NOMO-1 treated with dmso at 0.1 percent for 144 hours (cell line): ENCODE measurements around the gene EPB41L1.

ENCODE experiments used
- DNase-seq: peaks from one replicate; lab custom pipeline; 2025; ENCODE audit not compliant: unreplicated experiment; lab: John Stamatoyannopoulos, UW

Gene EPB41L1

DNA sequence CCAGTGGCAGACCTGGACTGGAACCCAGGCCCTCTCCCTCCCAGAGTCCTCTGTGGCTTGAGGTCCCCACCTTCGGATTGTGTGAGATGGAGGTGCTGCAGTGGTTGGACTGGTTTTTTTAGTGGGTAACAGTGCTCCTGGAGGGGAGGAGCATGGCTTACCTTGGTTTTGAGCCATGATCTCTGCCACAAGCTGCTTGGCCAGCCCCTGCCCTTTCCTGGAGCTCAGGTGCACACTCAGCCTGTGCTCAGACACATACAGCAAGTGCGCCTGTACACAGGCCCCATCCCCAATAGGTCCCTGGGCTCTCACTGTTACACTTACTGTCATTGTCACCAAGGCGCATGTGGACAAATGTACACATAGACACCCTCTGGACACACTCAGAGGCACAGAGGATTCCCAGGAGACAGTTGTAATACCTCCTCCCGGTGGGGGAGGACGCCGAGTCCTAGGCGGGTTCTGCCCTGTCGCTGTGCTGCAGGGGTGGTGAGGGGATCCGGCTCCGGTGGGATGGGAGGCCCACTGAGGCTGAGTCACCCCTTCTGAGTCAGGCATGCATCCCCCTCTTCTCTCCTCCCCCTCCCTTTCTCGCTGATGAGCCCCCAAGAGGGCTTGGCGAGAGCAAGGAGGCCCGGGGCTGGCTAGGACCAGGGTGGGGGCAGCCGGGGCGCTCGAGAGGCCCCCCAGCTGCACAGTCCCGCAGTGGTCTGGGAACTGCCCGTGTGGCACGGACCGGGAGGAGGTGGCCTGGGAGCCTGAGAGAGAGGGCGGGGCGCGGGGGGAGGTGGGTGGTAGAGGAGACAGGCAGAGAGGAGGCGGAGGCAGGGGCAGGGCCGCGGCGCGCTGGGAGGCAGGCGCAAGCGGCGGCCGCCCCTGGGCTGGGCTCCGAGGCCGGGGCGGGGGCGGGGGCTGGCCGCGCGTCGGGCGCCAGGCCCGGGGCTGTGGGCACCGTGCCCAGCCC is 522 bp upstream of the EPB41L1 start:
- DNase-seq: no peak

DNA sequence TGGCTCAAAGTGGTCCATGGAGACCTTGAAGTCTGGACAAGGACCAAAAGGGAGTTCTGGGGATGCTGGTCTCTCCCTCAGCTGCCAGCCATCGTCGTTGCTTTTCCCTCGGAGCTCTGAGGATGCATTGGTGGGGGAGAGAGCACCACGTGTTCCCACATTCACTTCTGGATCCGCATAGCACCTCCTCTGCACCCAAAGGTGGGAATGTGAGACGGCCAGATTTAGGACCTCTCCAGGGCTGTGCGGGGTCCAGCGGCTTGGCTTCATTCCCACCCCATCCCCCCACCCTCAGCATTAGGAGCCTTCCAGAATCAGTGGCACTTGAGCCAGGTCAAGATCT is 1.1 kb downstream of the EPB41L1 start:
- no peak for DNase-seq

DNA sequence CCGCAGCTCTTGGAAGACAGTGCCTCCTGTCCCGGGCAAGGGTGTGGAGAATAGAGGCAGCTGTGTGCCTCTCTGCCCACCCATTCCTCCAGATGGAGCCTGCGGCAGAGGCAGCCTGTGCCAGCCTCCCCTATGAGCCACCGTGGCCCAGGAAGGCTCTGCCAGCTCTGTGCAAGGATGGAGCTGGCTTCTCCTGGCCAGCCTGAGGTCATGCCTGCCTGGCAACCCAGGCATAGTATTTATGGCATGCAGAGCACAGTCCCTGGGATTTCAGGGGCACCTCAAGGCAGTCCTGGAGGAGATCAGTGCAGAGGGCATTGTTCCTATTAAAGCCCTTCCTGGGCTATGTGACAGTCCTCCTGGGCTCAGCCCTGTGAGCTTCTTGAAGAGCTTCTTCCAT is 1.5 kb downstream of the EPB41L1 start:
- no peak for DNase-seq

DNA sequence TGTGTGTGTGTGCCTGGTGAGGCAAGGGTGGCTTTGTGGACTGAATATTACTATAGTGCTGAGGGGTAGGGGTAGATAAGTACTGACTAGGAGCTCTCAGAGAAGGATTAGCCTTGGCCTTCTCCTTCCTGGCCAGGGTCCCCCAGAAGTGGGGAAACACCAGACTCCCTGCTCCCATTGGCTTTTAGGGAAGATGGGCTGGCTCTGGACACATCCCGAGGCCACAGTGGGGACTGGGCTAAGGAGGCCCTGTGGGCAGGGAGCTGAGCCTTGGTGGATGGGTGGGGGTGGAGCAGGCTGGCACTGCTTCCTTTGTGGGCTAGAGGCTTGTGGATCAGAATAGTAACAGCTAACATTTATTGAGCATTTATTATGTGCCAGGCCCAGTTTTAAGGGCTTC is 3.1 kb downstream of the EPB41L1 start:
- DNase-seq: no peak

DNA sequence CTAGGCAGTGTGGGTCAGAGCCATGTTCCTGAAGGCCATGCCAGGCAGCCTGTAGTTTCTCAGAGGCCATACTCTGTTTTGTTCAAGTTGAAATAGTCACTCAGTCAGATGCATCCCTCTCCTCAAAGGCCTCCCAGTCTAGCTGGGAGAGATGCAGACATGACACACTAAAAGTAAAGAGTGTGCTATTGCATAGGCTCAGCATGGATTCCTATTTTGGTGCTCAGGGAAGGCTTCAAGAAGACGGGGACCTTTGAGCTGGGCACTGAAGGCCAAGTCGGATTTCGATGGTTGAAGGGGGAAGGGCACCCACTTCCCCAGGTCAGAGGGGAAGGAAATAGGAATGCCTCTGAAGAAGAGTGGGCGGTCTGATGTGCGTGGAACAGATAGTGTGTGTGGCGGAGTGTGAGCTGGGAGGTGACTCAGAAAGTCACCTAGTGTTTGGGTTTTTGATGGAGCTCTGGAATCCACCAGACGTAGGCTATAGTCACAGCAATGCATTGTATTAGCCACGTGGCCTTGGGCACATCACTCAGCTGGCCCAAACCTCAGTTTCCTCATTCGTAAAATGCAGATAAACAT is 3.7 kb downstream of the EPB41L1 start:
- no peak for DNase-seq

DNA sequence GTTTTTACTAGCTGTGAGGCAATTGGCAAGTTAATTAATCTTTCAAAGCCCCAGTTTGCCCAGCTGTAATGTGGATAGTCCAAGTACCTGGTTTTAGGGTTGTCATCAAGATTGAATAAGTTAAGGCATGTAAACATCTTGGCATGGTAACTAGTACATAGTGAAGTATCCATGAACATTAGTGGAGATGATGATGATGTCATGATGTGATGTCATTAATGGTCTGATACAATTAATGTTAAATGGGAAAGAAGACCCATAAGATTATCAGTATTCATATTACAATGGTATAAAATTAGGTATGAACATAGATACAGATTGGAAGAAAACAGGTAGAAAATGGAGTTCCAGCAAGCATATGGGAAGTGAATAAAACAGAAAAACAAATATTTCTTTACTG is 5.3 kb downstream of the EPB41L1 start:
- no peak for DNase-seq

DNA sequence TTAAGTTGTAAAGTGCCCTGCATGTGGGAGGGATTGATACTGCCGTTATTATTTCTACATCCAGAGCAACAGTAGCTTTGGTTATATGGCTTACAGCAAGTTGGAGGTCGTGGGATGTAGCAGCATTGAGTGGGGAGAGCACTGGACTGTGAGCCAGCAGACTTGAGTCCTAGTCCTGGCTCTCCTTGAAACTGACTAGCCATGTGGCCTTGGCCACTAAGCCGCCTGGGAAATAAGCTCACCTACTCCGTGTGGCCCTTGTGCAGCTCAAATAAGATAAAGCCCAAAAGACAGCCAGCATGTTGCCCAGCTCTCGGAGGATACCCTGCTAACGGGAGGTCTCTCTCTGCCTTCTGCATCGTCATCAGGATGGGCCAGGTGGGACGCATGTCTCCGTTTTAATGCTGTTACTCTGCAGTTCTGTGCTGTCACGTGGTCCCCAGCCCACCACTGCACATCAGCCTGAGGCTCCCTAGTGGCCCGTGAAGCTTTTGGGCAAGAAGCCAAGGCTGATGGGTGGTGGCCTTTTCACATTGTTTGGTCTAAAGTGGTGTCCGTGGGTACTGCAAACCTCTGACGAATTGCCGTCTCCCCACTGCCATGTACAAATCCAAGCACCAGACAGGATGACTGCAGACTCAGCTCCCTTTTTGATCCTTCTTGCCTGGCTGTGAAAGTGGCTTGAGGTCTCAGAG is 7.9 kb downstream of the EPB41L1 start:
- DNase-seq: no peak

DNA sequence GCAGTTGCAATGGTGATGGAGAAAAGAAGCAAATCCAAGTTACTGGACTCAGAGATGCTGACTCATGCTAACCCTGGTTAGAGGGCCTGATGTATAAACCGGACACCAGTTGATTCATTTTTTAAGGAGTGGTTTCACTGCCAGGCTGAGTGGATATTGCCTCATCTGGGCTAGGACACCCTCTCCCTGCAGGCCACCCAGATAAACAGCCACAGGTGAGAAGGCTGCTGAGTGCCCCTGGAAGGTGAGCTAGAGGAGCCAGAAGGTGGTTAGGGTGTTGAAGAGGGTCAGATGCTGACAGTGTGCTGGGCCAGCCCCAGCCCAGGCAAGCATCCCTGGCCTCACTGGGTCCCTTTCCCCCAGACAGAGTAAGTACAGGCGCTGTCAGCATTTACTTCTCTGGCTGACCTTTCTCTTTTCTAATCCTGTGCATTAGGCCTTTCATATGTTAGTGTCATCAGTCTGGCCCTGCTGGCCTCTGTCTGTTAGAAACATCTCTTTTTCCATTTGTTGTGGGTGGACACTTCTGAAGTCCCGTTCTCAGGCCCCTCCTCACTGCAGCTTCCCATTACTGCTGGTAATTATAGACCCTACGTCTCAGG is 13.5 kb downstream of the EPB41L1 start:
- DNase-seq: no peak

DNA sequence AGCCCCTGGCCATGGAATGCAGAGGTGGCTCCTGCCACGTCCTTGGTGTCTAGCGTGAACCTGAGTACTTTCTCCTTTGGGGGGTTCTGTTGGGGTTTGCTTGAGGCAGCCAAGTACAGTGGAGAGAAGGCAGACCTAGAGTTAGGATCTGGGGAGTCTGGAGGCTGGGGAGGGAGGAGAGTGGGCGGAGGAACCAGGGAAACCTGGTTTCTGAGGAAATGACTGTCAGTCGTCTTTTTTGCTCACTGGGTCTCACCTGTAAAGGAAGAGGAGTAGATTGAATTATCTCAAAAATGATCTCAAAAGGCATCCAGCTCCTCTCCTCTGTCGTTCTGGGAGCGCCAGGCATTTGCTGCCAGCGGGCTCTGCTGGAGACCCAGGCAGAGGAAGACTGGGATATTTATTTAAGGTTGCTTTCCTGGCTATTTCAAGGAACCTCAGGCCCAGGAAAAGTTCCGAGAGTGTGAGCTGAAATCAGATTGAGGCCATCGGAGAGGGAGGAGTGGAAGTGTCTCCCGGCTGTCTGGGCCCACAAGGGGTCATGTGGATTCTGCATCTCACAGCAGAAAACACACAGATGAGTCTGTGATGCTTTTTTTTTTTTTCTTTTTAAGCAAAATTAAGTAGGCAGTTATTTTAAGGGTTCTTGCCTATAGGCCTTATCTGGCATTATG is 16.1 kb downstream of the EPB41L1 start:
- no peak for DNase-seq

DNA sequence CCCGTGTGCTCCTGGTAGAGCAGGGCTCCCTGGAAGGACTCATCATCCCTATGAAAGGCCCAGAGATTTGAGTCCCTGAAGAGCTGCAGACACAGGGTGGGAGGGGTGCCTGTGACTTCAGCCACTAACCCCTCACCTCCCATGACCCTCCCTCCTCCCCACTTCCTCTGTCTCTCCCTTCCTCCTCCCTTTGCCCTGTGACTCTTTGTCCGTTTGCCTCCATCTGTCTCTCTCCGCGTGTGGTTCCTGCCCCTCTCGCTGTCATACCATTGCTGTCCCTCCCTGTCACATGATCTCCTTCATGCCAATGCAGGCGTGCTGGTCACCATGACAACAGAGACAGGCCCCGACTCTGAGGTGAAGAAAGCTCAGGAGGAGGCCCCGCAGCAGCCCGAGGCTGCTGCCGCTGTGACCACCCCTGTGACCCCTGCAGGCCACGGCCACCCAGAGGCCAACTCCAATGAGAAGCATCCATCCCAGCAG is 19.0 kb downstream of the EPB41L1 start:
- peak; percentile 27 for DNase-seq

DNA sequence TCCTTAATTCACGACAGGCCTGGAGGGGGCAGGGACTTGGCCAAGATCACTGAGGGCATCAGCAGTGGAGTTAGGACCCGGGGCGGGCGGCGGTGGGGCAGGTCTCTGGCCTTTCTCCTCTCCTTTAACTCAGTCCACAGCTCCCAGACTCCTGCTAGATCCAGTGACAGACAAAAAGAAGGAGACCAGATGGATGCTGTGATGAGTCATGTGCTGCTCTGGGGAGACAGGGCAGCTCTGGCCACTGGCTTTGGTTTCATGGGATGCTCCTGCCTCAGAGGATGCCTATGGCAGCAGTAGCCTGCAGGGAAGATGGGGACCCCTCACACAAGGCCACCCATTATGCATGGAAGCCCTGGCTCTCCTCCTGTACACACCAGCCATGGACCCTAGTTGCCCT is 20.5 kb downstream of the EPB41L1 start:
- DNase-seq: no peak

DNA sequence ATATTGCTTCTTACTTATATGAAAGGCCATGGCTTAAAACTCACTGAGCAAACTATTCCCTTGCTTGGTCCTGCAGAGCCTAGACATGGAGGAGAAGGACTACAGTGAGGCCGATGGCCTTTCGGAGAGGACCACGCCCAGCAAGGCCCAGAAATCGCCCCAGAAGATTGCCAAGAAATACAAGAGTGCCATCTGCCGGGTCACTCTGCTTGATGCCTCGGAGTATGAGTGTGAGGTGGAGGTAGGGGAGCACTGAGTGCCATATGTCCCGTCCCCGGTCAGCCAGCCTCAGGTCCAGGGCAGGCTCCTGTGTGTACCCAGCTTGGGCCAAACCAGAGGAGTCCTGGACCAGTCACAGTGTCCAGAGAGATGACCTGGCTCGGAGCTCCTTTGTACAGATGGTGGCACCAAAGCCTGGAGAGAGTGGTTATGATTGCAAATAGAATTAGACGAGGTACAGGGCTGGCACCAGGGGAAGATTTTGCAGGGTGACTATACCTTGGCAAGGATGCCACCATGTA is 21.0 kb downstream of the EPB41L1 start:
- no peak for DNase-seq

DNA sequence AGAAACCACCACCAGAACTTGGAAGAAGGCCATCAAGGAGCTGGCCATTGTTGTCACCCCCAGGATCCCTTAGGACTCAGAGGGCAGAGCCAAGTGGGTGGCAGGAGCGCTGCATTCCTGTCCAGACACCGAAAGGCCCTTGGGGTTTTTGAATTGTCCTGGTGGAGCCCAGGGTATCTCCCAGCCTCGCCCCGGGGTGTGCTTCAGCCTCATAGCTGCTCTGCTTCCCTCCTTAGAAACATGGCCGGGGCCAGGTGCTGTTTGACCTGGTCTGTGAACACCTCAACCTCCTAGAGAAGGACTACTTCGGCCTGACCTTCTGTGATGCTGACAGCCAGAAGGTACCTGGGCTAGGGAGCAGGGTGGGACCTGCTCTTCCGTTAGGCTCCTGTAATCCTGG is 23.2 kb downstream of the EPB41L1 start:
- DNase-seq: no peak

DNA sequence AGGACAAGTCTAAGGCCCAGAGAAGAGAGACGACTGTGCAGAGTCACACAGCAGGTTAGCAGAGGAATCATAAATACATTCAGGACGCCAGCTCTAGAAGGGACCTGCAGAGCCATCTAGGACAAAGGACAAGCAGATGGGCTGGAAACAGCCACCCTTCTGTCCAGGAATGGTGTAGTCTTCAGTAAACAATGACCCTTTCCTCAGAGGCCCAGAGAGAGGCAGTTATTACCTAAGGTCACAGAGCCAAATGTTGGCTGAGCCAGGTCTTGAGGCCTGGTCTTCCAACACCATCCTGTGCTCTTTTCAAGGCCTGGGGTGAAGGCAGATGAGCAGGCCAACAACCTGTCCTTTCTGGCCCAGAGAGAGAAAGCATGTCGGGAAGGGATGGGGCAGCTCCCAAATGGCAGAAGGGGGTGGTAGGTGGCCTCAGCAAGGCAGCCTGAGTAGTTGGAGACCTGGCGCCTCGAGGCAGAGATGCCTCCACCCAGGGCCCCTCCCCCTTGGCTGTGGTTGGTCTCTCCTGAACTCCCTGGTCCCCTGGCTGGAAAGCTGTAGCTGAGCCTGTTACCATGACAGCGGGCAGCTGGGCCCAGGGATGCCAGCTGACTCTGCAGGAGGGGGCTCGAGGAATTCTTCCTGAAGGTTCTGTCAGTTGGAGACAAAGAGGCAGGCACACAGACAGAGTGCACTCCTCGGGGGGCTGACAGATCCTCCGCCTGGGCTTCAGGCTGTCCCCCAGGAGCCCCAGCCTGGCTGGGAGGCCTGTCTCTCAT is 24.8 kb downstream of the EPB41L1 start:
- DNase-seq: no peak

DNA sequence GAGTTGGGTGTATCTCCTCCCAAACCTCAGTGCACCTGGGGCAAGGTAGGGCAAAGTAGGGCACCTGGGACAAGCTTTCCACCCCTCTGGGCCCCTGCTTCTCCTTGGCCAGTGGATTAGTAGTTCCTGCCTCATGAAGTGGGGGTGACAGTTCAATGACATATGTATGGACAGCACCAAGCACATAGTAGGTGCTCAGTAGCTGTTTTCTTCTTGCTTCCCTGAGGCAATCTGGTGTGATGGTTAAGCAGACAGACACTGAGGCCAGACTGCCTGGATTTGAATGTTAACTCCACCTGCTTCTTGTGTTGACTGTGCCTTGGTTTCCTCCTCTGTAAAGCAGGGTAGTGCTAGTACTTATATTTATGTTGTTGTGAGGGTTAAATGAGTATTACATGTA is 25.8 kb downstream of the EPB41L1 start:
- no peak for DNase-seq

DNA sequence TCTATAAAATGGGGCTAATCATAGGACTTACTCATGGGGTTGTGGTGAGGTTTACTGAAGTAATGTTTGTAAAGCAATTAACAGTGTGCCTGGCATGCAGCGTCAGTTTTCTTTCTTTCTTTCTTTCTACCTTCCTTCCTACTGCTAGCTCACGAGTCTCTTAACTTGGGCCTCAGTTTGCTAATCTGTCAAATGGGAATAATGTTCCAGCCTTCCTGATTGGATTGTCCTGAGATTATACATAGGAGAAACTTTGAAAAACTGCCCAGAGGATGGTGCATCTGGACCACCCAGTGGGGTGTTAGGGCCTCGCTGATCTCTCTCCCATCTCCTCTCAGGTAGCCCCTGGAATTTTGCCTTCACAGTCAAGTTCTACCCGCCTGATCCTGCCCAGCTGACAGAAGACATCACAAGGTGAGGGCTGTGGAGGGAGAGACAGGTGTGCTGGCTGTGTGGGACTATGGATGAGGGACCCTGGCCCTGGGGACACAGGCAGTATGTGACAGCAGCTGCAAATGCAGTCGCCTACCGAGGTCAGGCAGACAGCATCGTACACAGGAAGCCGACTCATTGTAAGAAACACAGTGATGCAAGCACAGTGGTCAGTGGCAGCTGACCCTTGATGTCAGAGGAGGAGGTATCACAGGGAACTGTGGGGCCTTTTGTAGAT is 27.5 kb downstream of the EPB41L1 start:
- no peak for DNase-seq

DNA sequence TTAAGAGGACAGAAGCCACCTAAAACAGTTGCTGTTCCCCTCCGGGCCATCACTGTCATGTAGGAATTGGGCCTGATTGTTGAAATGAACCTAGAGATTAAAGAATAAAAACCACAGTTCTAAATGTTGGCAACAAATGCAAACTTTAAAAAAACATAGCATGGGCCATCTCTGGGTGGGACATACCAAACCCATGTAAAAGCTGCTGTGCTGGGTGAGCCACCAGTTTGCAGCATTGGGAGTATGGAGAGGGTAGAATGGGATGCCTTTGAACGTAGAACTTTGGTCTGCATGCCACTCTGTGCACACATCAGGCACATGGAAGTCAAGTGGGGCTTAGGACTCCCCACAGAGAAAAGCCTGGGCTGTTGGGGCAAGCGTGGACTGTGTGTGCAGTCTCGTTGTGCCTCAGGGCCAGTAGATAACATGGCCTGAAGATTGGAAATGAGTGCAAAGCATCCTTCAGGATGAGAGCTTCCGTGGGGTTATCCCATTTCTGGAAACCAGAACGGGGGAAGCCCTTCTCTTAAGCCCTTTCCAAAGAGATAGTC is 28.1 kb downstream of the EPB41L1 start:
- DNase-seq: no peak

DNA sequence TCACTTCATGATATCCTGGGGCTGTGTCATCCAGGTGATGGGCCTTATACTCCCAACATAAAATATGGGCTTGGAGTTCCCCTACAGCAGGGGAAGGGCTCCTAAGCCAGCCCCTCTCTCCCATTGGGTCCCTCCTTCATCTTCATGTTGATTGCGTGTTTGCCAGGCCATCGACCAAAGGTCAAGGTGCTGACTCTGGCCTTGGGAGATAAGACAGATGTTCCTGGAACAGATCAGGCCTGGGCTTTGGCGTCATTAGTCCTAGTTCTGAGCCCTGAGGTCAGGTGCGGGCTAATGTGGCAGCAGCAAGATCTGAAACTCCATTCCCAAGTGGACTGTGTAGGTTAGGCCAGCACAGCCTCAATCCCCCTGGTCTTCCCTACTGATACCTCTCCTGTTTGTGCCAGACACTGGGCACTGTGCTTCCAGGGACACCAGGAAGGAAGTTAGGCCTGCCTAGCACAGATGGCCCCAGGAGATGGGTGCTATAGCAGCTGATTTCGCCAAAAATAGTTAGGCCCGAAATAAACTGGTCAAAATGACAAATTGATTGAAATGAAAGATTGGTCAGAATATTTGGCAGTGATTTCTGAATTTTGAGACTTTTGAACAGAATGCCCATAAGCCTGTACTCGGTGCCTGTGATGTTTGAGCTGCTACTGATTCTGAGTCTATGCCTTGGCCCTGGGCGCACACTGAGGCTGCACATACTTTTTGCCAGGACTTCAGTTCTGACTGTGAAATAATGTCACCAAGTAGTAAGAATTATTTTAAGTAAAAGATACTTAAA is 28.8 kb downstream of the EPB41L1 start:
- DNase-seq: no peak
